HEK293 (cell line): Measurements from ENCODE around the gene PGBD4.

Experiments used
- REPIN1 ChIP-seq: fragments of 450-650 bp; formaldehyde crosslinking; IDR thresholded peaks from 2 replicates; pipeline ENCODE4 v1.5.1; 2017; ENCODE audit warnings: missing biosample characterization, missing genetic modification characterization, low read depth
- TCF7L2 ChIP-seq: IDR thresholded peaks from 2 replicates; pipeline ENCODE4 v1.6.1; 2011; ENCODE audit warnings: low read depth, mild to moderate bottlenecking, inconsistent platforms, low read length, moderate library complexity, borderline replicate concordance
- YY1 ChIP-seq: fragments of 450-650 bp; formaldehyde crosslinking; IDR thresholded peaks from 2 replicates; pipeline ENCODE4 v1.5.1; 2018; ENCODE audit warnings: missing biosample characterization, missing genetic modification characterization
- ZBTB20 ChIP-seq: fragments of 450-650 bp; formaldehyde crosslinking; IDR thresholded peaks from 2 replicates; pipeline ENCODE4 v1.5.1; 2016; ENCODE audit warnings: missing biosample characterization, missing genetic modification characterization
- ZNF274 ChIP-seq, 2 experiments: fragments of 200-500 bp in 1 of 2; fragments of 450-650 bp in 1 of 2; sonication (Bioruptor generic) in 1 of 2; formaldehyde crosslinking in 1 of 2; IDR thresholded peaks; 2 replicates each; pipeline versions ENCODE4 v1.5.1 to v1.6.1; 2014 to 2016; ENCODE audit warnings: borderline replicate concordance in 1 of 2, inconsistent platforms in 1 of 2, low read length in 1 of 2, missing biosample characterization in 1 of 2, missing genetic modification characterization in 1 of 2
- ZNF776 ChIP-seq: fragments of 450-650 bp; formaldehyde crosslinking; IDR thresholded peaks from 2 replicates; pipeline ENCODE4 v1.5.0; 2017; ENCODE audit warnings: missing biosample characterization, missing genetic modification characterization, borderline replicate concordance
- ZNF830 ChIP-seq: fragments of 450-650 bp; IDR thresholded peaks from 2 replicates; pipeline ENCODE4 v1.5.0; 2018; ENCODE audit warnings: missing biosample characterization, missing genetic modification characterization, low read depth, mild to moderate bottlenecking, moderate library complexity
- TF ChIP-seq, protein P1 (sequence below): fragments of 450-650 bp; formaldehyde crosslinking; IDR thresholded peaks from 2 replicates; pipeline ENCODE4 v1.5.1; 2016; ENCODE audit warnings: missing biosample characterization, missing genetic modification characterization
- TF ChIP-seq, protein P2 (sequence below): fragments of 450-650 bp; formaldehyde crosslinking; IDR thresholded peaks from 2 replicates; pipeline ENCODE4 v1.5.1; 2016; ENCODE audit warnings: missing biosample characterization, missing genetic modification characterization
- TF ChIP-seq, protein P3 (sequence below): fragments of 450-650 bp; formaldehyde crosslinking; IDR thresholded peaks from 2 replicates; pipeline ENCODE4 v1.5.1; 2016; ENCODE audit warnings: missing biosample characterization, missing genetic modification characterization

DNA sequence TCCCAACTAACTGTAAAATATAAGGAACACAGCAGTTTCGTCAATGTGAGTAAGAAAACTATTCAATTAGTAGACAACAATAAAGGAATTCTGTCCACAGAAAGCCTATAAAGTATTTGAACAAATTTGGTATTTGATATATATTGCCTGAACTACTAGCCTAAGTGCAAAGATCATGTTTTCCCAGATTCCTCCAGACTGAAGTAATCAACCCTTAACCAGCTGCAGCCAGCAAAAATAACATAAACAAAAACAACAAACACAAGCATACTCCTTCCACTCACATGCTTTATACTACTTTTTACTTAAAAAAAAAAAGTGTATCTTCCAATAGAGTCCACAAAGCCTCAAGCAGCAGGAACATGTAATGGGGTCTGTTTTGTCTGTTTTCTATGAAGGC lies 24.1 kb downstream of the PGBD4 start:
- TF ChIP-seq, protein P1, sequence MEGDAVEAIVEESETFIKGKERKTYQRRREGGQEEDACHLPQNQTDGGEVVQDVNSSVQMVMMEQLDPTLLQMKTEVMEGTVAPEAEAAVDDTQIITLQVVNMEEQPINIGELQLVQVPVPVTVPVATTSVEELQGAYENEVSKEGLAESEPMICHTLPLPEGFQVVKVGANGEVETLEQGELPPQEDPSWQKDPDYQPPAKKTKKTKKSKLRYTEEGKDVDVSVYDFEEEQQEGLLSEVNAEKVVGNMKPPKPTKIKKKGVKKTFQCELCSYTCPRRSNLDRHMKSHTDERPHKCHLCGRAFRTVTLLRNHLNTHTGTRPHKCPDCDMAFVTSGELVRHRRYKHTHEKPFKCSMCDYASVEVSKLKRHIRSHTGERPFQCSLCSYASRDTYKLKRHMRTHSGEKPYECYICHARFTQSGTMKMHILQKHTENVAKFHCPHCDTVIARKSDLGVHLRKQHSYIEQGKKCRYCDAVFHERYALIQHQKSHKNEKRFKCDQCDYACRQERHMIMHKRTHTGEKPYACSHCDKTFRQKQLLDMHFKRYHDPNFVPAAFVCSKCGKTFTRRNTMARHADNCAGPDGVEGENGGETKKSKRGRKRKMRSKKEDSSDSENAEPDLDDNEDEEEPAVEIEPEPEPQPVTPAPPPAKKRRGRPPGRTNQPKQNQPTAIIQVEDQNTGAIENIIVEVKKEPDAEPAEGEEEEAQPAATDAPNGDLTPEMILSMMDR (tag by site-specific recombination), result no peak
- TF ChIP-seq YY1 (tag by site-specific recombination) (no peak), REPIN1 (tag by site-specific recombination) (no peak), ZBTB20 (no peak), TCF7L2 (no peak), ZNF830 (tag by site-specific recombination) (no peak), ZNF776 (no peak), ZNF274 (IDR thresholded peaks at IDR 0.05; ENCODE audit: low read length) (no peak), ZNF274 (tag by site-specific recombination; IDR thresholded peaks at IDR 0.05; ENCODE audit: borderline replicate concordance) (no peak)
- TF ChIP-seq, protein P2, sequence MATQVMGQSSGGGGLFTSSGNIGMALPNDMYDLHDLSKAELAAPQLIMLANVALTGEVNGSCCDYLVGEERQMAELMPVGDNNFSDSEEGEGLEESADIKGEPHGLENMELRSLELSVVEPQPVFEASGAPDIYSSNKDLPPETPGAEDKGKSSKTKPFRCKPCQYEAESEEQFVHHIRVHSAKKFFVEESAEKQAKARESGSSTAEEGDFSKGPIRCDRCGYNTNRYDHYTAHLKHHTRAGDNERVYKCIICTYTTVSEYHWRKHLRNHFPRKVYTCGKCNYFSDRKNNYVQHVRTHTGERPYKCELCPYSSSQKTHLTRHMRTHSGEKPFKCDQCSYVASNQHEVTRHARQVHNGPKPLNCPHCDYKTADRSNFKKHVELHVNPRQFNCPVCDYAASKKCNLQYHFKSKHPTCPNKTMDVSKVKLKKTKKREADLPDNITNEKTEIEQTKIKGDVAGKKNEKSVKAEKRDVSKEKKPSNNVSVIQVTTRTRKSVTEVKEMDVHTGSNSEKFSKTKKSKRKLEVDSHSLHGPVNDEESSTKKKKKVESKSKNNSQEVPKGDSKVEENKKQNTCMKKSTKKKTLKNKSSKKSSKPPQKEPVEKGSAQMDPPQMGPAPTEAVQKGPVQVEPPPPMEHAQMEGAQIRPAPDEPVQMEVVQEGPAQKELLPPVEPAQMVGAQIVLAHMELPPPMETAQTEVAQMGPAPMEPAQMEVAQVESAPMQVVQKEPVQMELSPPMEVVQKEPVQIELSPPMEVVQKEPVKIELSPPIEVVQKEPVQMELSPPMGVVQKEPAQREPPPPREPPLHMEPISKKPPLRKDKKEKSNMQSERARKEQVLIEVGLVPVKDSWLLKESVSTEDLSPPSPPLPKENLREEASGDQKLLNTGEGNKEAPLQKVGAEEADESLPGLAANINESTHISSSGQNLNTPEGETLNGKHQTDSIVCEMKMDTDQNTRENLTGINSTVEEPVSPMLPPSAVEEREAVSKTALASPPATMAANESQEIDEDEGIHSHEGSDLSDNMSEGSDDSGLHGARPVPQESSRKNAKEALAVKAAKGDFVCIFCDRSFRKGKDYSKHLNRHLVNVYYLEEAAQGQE, result no peak
- TF ChIP-seq, protein P3, sequence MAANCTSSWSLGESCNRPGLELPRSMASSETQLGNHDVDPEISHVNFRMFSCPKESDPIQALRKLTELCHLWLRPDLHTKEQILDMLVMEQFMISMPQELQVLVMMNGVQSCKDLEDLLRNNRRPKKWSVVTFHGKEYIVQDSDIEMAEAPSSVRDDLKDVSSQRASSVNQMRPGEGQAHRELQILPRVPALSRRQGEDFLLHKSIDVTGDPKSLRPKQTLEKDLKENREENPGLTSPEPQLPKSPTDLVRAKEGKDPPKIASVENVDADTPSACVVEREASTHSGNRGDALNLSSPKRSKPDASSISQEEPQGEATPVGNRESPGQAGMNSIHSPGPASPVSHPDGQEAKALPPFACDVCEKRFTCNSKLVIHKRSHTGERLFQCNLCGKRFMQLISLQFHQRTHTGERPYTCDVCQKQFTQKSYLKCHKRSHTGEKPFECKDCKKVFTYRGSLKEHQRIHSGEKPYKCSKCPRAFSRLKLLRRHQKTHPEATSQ (tag by site-specific recombination), result no peak
